GM12801 (cell line): ENCODE measurements around the gene SUCLG2.

Source experiments
- TF ChIP-seq, protein P1 (sequence below): IDR thresholded peaks from one replicate; pipeline ENCODE4 v1.5.1; 2011; ENCODE audit warnings: control low read depth; ENCODE audit not compliant: insufficient read length; ENCODE audit errors: extremely low read depth

Gene SUCLG2

DNA sequence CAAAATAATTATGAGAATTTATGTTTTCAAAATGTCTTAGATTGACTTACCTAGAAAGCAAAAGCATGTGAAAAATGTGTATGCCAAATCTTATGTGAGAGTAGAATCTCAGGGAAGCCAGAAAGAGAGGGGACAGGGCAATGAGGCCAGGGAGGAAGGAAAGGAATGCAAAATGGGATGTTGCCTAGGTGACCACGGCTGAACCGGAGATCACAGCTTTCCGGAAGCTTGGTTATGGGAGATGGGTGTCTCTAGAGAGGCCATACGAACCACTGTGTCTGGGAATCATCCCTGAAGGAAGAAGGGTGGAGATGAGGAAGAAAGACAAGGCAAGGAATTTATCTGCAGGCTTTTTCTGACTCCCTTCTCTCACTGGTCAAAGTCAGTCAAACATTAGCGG is 76.0 kb downstream of the SUCLG2 start:
- TF ChIP-seq, protein P1, sequence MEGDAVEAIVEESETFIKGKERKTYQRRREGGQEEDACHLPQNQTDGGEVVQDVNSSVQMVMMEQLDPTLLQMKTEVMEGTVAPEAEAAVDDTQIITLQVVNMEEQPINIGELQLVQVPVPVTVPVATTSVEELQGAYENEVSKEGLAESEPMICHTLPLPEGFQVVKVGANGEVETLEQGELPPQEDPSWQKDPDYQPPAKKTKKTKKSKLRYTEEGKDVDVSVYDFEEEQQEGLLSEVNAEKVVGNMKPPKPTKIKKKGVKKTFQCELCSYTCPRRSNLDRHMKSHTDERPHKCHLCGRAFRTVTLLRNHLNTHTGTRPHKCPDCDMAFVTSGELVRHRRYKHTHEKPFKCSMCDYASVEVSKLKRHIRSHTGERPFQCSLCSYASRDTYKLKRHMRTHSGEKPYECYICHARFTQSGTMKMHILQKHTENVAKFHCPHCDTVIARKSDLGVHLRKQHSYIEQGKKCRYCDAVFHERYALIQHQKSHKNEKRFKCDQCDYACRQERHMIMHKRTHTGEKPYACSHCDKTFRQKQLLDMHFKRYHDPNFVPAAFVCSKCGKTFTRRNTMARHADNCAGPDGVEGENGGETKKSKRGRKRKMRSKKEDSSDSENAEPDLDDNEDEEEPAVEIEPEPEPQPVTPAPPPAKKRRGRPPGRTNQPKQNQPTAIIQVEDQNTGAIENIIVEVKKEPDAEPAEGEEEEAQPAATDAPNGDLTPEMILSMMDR, result no peak

DNA sequence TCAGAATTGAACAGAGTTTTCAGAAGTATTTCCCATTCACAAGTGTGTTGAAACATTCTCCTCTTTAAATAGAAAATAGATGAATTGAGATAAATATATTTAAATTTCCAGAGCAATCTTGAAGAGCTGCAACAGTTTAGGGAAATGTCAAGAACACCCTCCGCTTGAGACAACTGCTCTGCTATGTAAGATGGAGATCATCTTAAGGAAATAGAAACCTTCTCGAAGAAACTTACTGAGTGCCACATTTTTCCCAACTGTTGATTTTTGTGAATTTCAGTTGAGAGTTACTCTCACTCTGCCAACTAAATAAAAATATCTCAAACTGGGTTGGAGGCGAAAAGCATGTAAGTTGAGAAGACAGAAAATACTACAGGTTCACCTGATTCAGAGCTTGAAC is 78.0 kb downstream of the SUCLG2 start:
- TF ChIP-seq, protein P1, result no peak

DNA sequence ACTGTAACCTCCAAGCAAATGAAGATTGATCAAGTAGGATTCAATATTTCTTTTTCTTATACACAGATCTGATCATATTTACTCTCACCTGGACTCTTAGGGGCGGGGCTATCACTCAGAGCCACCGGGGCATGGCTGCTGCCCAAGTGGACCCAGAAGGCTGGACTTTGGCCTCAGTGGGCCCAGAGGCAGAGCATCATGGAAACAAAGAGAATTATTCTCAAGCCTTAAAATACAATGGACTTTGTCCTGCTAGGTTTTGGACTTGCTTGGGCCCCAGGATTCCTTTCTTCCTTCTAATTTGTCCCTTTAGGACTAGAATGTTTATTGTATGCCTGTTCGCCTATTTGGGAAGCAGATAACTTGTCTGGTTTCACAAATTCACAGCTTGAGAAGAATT is 85.1 kb downstream of the SUCLG2 start:
- TF ChIP-seq, protein P1, result no peak

DNA sequence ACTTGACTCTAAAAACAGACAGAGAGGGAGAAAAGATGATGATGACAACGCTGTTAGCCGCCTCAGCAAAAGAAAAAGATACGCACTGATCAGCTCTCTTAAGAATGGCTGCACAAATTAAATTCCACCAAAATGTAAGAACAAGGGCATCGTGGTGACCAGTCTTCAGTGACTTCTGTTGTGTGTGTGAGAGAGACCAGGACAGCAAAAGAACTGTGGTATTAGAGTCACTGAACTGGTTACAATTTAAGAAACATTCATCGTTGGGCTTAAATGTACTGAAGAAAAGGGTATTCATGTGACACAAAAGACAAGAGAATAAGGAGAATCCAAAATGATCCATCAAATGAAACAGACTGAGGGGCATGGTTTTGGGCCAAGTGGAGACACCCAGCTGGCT is 86.5 kb downstream of the SUCLG2 start:
- TF ChIP-seq, protein P1, result no peak

DNA sequence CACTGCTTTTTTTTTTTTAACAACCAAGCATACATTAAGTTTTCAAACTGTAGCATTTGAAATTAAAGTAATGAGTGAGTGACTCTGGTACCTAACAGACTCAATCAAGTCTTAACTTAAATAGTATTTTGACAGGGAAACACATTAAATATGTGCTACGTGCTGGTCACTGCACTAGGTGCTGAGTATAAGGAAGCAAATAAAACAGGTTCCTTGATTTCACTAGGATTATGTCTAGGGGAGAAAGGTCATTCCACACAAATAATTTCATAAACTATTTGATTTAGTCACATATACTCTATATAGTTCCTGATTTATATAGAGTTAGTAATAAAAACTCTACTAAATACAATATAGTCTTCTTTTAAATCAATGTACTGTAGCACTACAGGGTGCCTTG is 89.4 kb downstream of the SUCLG2 start:
- TF ChIP-seq, protein P1, result no peak

GRCh38 chr3:67564008-67564407 is 90.4 kb downstream of the SUCLG2 start:
- TF ChIP-seq, protein P1, result no peak

DNA sequence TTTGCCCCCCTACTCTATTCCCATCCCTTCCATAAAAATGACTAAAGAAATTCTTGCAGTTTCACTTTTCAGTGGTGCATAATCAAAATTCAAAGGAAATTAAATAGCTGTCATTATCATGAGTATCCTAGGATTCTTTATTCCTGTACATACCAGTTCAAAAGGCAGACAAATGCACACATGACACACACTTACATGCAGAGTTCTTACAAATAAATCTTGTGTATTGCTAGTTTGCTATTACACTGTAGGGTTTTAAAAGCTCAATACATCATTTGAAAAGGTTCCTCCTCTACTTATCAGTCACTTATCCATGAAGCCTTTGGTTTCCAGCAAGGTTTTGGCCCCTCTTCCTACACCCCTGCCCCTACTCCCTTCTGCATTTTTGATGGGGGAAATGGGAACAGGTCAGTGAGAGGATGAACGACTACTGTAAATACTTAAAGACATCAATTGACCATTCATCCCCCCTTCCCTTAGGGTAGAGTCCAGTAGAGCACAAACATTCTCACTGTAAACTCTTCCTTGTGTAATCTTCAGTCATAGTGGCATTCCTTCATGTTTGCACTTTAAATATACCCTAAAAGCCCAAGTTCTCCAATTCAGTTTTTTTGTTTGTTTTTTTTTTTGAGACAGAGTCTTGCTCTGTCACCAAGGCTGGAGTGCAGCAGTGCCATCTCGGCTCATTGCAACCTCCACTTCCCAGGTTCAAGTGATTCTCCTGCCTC is 92.6 kb downstream of the SUCLG2 start:
- TF ChIP-seq, protein P1, result no peak
